ENCODE data around the gene LRRC73. TPM values are rescaled to one million over a fixed set of nuclear protein-coding genes. Genes with fewer than 3 reads are reported as not detected.

Gene LRRC73
- total RNA-seq, 1 experiment from 2014 or later = 0.55 TPM

GRCh38 chr6:43511824-43512415 lies 1.8 kb upstream of the LRRC73 start:
- Histone ChIP-seq H3K36me3 (ENCODE audit: low read depth) (peaks cover 9% of the 10 kb centered on the region; the same call in 1 of the 2 replicates), H3K4me1 (replicated peaks; ENCODE audit: insufficient read depth) (peaks cover 16% of the 10 kb centered on the region), H3K9me3 (ENCODE audit: insufficient read depth, low read depth) (no peaks in the 10 kb centered on the region), H2AFZ (no peak overlapping the region), H3K27ac (no peak overlapping the region), H3K9me2 (ENCODE audit: insufficient read depth) (no peaks in the 10 kb centered on the region), H3F3A (ENCODE audit: insufficient read depth, low read depth) (peaks cover 23% of the 10 kb centered on the region), H3K4me2 (no peak overlapping the region), H3K79me2 (ENCODE audit: low read depth) (peaks cover 23% of the 10 kb centered on the region), H3K4me3 (no peak overlapping the region), H4K20me1 (ENCODE audit: insufficient read depth) (peaks cover 12% of the 10 kb centered on the region; the same call in 1 of the 2 replicates), H3K27me3 (ENCODE audit: insufficient read depth, low read depth) (no peaks in the 10 kb centered on the region)
- no peak for TF ChIP-seq EZH2 (IDR thresholded peaks at IDR 0.05; ENCODE audit: low read depth)
- TF ChIP-seq CTCF (conservative IDR thresholded peaks at IDR 0.05) = no peak
- intact Hi-C loops (cut with micrococcal nuclease; ENCODE audit: unreplicated experiment) = no loop called here
- no TSS peak for BruUV-seq (replicated peaks)
- CTCF ChIA-PET = no interaction called here
- POLR2A ChIA-PET (ENCODE audit: unreplicated experiment) = interaction anchor here (0.6 to 0.7 kb wide), 2 partner anchors 10 to 72 kb away, joined by 3 read pairs; no protein-coding TSS in a partner anchor
- DNase-seq = no peak

DNA sequence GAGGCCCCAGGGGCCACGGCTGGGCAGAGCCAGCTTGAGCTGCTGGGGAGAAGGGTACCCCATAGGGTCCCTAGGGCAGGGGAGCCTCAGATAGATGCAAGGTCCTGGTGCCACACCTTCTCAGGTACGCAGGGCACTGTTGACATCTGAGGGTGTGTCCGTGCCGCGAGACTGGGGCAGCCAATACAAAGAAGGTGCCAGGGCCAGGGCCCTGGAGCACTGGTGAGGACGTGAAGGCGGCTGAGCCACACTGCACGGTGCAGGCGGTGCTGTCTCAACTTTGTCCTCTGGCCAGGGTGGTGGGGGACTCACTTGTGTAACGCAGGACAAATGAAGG lies 649 bp upstream of the LRRC73 start:
- no TSS peak for BruUV-seq (replicated peaks)
- ChIA-PET POLR2A (ENCODE audit: unreplicated experiment) (interaction anchor here (0.6 kb wide), 1 partner anchor 273 kb away, joined by 11 read pairs; no protein-coding TSS in a partner anchor), CTCF (no interaction called here)
- Histone ChIP-seq H3K36me3 (ENCODE audit: low read depth) (peaks cover 9% of the 10 kb centered on the region; the same call in 1 of the 2 replicates), H3K9me3 (ENCODE audit: insufficient read depth, low read depth) (no peaks in the 10 kb centered on the region), H3K27ac (no peak overlapping the region), H3F3A (ENCODE audit: insufficient read depth, low read depth) (peaks cover 28% of the 10 kb centered on the region), H3K4me2 (peak overlapping the region; percentile 79), H3K4me1 (replicated peaks; ENCODE audit: insufficient read depth) (peaks cover 14% of the 10 kb centered on the region), H3K79me2 (ENCODE audit: low read depth) (peaks cover 13% of the 10 kb centered on the region), H3K4me3 (no peak overlapping the region), H3K27me3 (ENCODE audit: insufficient read depth, low read depth) (no peaks in the 10 kb centered on the region), H2AFZ (no peak overlapping the region), H3K9me2 (ENCODE audit: insufficient read depth) (no peaks in the 10 kb centered on the region), H4K20me1 (ENCODE audit: insufficient read depth) (peaks cover 9% of the 10 kb centered on the region)
- TF ChIP-seq CTCF (conservative IDR thresholded peaks at IDR 0.05) (no peak), EZH2 (IDR thresholded peaks at IDR 0.05; ENCODE audit: low read depth) (no peak)
- DNase-seq = no peak
- intact Hi-C loops (cut with micrococcal nuclease; ENCODE audit: unreplicated experiment) = no loop called here

- peaks cover 5% of the 10 kb centered on the region; the same call in 1 of the 2 replicates for H3K36me3 ChIP-seq (ENCODE audit: low read depth)
- intact Hi-C loops (cut with micrococcal nuclease; ENCODE audit: unreplicated experiment) = no loop called here
- no peaks in the 10 kb centered on the region for H3K27me3 ChIP-seq (ENCODE audit: insufficient read depth, low read depth)
- peaks cover 4% of the 10 kb centered on the region for H4K20me1 ChIP-seq (ENCODE audit: insufficient read depth)
- peaks cover 31% of the 10 kb centered on the region for H3F3A ChIP-seq (ENCODE audit: insufficient read depth, low read depth)
- CTCF ChIA-PET = interaction anchor here (0.6 kb wide), 2 partner anchors 119 to 316 kb away, joined by 3 to 4 read pairs; no protein-coding TSS in a partner anchor
- H2AFZ ChIP-seq = no peak overlapping the region; the same call in 1 of the 2 replicates
- TF ChIP-seq CTCF (conservative IDR thresholded peaks at IDR 0.05) (no peak), EZH2 (IDR thresholded peaks at IDR 0.05; ENCODE audit: low read depth) (no peak)
- 0 out of 2 replicates have a peak, but pooled peaks cover 7% of the 10 kb centered on the region for H3K4me1 ChIP-seq (replicated peaks; ENCODE audit: insufficient read depth)
- no peak for DNase-seq
- BruUV-seq (replicated peaks) = no TSS peak
- H3K79me2 ChIP-seq (ENCODE audit: low read depth) = peaks cover under 1% of the 10 kb centered on the region; the same call in 1 of the 2 replicates
- H3K9me3 ChIP-seq (ENCODE audit: insufficient read depth, low read depth) = no peaks in the 10 kb centered on the region
- H3K9me2 ChIP-seq (ENCODE audit: insufficient read depth) = no peaks in the 10 kb centered on the region
- H3K4me2 ChIP-seq = peak overlapping the region; percentile 79
- POLR2A ChIA-PET (ENCODE audit: unreplicated experiment) = interaction anchor here (0.6 kb wide), 1 partner anchor 21 kb away, joined by 35 read pairs; no protein-coding TSS in a partner anchor
- no peak overlapping the region for H3K27ac ChIP-seq
- peak overlapping the region; percentile 84; the same call in 1 of the 2 replicates for H3K4me3 ChIP-seq
Measured at GRCh38 chr6:43509142-43509983, 783 bp downstream of the LRRC73 start.

Data from PC-9 (cell line).